Measurements from ENCODE around the gene COL4A2. TPM values are rescaled to one million over a fixed set of nuclear protein-coding genes. Genes with fewer than 3 reads are reported as not detected.

COL4A2 gene
- total RNA-seq, 4 donors from 2014 or later, result 51.2 to 85.8 (median 70.5) TPM

DNA sequence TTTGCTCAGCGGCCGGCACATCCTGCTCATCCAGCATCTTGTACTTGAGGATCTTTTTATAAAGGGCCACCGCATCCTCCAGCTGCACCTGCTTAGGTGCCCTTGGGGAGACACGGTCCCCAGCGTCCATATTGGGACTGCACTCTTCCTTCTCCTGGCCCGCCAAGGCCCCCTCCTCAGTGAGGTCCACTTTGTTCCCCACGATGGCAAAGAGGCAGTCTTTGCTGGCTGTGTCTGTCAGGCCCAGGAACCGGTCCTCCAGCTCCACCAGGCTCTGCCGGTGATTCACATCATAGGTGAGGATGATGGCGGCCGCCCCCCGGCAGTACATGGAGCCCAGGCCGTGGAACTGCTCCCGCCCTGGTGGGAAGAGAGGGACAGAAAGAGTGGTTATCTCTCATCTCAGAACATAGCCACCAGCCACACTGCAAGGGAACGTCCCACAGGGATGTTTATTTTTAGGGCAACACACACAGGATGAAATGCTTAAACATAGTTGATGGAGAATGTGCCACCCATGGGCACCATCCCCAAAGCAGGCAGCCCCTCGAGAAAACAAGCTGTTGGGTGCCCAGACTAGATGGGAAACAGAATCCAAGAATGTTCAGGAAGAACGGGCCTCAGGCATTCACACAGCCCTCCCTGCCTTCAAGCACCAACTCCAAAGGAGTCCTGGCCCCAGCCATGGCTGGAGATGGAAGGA lies 216.9 kb downstream of the COL4A2 start:
- TF ChIP-seq POLR2A (IDR thresholded peaks at IDR 0.05), result no peak
- TF ChIP-seq, protein P1, sequence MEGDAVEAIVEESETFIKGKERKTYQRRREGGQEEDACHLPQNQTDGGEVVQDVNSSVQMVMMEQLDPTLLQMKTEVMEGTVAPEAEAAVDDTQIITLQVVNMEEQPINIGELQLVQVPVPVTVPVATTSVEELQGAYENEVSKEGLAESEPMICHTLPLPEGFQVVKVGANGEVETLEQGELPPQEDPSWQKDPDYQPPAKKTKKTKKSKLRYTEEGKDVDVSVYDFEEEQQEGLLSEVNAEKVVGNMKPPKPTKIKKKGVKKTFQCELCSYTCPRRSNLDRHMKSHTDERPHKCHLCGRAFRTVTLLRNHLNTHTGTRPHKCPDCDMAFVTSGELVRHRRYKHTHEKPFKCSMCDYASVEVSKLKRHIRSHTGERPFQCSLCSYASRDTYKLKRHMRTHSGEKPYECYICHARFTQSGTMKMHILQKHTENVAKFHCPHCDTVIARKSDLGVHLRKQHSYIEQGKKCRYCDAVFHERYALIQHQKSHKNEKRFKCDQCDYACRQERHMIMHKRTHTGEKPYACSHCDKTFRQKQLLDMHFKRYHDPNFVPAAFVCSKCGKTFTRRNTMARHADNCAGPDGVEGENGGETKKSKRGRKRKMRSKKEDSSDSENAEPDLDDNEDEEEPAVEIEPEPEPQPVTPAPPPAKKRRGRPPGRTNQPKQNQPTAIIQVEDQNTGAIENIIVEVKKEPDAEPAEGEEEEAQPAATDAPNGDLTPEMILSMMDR (IDR thresholded peaks at IDR 0.05 in 4 of 5, conservative IDR thresholded peaks at IDR 0.05 in 1 of 5), result no peak
- ATAC-seq (no peak), DNase-seq (no peak)
- H3K27ac ChIP-seq, result peak overlapping the region; percentile 48 to 85 (median 62)
- in situ Hi-C loops (cut with MboI; ENCODE audit: low sequenced_read_pairs in 4 of 4), result no loop called here
- H3K36me3 ChIP-seq, result no peaks in the 10 kb centered on the region
- H3K27me3 ChIP-seq, result no peaks in the 10 kb centered on the region
- no peaks in the 10 kb centered on the region for H3K9me3 ChIP-seq
- intact Hi-C loops (cut with DNase I; ENCODE audit: low total_unique reads), result loop anchor here (5.0 kb wide), 1 partner anchor 112 kb away; no protein-coding TSS in a partner anchor
- H3K4me1 ChIP-seq, result peaks cover 10 to 44% of the 10 kb centered on the region in 2 donors
- peak overlapping the region in 1 of 4 donors; percentile 1 for H3K4me3 ChIP-seq

DNA sequence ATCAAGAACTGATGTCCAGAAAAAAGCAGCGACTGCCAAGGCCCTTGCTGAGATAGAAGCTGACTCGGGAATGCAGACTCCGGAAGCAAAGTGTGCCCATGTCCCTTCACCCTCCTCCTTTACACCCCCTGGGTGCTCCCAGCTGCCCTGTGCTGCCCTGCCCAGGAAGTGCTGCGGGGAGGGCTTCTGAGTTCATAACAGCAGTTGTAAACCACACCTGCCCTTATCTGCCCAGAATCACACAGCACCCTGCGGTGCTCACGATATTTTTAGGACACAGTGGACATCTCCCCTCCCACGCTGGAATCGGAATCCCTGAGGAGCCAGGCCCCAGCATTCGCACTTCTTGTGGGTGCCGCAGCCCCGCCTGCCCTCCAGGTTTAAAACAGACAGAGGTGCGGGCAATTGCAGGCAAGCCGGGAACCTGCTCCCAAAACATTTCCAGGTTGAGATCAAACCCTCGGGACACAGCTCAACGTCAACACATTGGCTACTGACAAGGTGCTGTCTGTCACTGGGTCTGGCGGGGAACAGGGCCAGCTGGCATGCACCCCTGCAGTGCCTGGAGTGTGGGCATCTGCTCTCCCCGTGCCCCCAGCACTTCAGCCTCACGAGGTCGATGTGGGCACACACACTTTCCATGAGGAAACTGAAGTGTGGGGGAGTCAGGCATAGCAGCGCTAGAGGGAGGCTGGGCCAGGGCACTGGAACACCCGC lies 217.6 kb downstream of the COL4A2 start:
- Histone ChIP-seq H3K27ac (peak overlapping the region; percentile 48 to 85 (median 62)), H3K36me3 (no peaks in the 10 kb centered on the region), H3K4me3 (peak overlapping the region in 1 of 4 donors; percentile 1), H3K9me3 (no peaks in the 10 kb centered on the region), H3K4me1 (peaks cover 10 to 44% of the 10 kb centered on the region in 2 donors), H3K27me3 (no peaks in the 10 kb centered on the region)
- DNase-seq (peak in 1 of 2 donors; percentile 58), ATAC-seq (peak; percentile 16 to 32)
- TF ChIP-seq, protein P1 (IDR thresholded peaks at IDR 0.05 in 4 of 5, conservative IDR thresholded peaks at IDR 0.05 in 1 of 5), result no peak
- peak; percentile 14 to 40 for TF ChIP-seq POLR2A (IDR thresholded peaks at IDR 0.05)
- intact Hi-C loops (cut with DNase I; ENCODE audit: low total_unique reads) (loop anchor here (5.0 kb wide), 1 partner anchor 112 kb away; no protein-coding TSS in a partner anchor), in situ Hi-C loops (cut with MboI; ENCODE audit: low sequenced_read_pairs in 4 of 4) (no loop called here)

DNA sequence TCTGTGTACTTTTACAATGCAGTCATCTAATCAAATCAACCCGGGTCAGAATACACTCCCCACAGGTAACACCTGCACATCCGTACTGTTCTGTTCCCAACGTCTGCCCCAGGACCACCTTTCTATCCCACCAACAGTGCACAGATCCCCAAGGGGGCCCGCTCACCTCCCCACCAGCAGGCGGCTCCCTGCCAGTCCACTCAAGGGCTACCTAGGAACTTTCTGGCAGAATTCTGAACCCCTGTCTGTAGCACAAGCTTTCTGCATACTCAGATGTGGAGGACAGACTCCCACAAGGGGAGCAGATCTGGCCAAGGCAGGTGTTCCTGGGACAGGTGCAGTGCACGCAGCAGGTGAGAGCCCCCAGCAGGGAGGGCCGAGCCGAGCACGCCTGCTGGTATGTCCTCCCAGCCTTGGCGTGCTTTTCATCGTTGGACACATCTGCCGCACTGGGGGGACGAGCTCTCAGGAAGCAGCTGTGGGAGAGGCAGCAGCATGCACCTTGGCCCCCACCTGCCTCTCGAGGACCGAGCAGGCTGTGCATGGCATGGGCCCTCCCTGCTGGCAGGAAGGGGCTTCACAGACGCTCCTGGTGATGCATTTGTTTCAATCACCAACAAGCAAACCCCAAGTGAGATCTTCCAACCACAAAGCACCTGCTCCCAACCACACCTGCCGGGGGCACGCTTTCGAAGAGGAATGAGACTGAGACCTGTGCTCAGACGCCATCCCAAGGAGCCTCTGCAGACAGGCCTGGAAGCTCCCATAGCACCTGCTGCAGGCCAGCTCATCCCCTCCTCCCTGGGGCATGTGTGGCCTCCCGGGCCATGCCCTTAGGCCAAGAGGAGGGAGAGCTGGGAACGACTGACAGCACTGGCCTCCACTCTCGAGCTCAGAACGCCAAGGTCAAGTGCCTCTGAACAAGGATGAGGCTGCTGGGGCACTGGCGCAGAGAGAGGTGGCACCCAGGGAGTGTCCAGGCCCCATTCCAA lies 218.5 kb downstream of the COL4A2 start:
- Histone ChIP-seq H3K27me3 (no peaks in the 10 kb centered on the region), H3K4me1 (peaks cover 7 to 41% of the 10 kb centered on the region in 2 donors), H3K9me3 (no peaks in the 10 kb centered on the region), H3K36me3 (no peaks in the 10 kb centered on the region), H3K4me3 (no peak overlapping the region), H3K27ac (peak overlapping the region in 3 of 4 donors; percentile 29 to 85 (median 64))
- ATAC-seq (peak in 1 of 2 donors; percentile 39), DNase-seq (peak in 1 of 2 donors; percentile 46)
- no peak for TF ChIP-seq POLR2A (IDR thresholded peaks at IDR 0.05)
- TF ChIP-seq, protein P1 (IDR thresholded peaks at IDR 0.05 in 4 of 5, conservative IDR thresholded peaks at IDR 0.05 in 1 of 5), result no peak
- intact Hi-C loops (cut with DNase I; ENCODE audit: low total_unique reads) (loop anchor here (2.0 kb wide), 1 partner anchor 69 kb away; no protein-coding TSS in a partner anchor), in situ Hi-C loops (cut with MboI; ENCODE audit: low sequenced_read_pairs in 4 of 4) (no loop called here)

DNA sequence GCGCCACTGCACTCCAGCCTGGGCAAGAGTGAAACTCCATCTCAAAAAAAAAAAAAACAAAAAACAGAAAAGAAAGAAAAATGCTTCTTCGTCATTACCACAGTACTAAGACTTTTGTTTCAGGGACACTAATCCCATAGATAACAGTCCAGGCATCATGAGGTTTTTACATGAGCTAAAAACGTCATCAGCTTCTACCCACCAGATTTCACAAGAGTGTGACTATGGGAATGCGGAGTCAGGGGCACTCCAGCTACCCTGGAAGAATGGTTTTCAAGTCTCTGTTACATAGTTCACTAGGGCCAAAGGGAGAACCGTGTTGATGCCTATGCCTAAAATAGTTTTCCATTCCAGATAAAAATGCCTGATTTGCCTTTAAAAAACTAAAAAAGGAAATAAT lies 221.3 kb downstream of the COL4A2 start:
- H3K27me3 ChIP-seq, result no peaks in the 10 kb centered on the region
- no peak overlapping the region for H3K4me3 ChIP-seq
- no peak for ATAC-seq
- H3K4me1 ChIP-seq, result peaks cover 0 to 34% of the 10 kb centered on the region in 2 donors
- H3K9me3 ChIP-seq, result no peaks in the 10 kb centered on the region
- no peak for DNase-seq
- TF ChIP-seq, protein P1 (IDR thresholded peaks at IDR 0.05 in 4 of 5, conservative IDR thresholded peaks at IDR 0.05 in 1 of 5), result no peak
- TF ChIP-seq POLR2A (IDR thresholded peaks at IDR 0.05), result no peak
- no peaks in the 10 kb centered on the region for H3K36me3 ChIP-seq
- intact Hi-C loops (cut with DNase I; ENCODE audit: low total_unique reads) (no loop called here), in situ Hi-C loops (cut with MboI; ENCODE audit: low sequenced_read_pairs in 4 of 4) (no loop called here)
- peak overlapping the region in 3 of 4 donors; percentile 29 to 85 (median 64) for H3K27ac ChIP-seq
